ENCODE measurements around the gene HOPX.
"Not testable (repeated sequence)": the region's sequence is repeated elsewhere in the genome, so short reads cannot be mapped to it uniquely, and the experiment has no call there.

HOPX gene

GRCh38 chr4:56656346-56656643 is 24.8 kb downstream of the HOPX start:
- DNase-seq (ENCODE audit: insufficient read length, low spot score) (no peak), FAIRE-seq (no peak)

GRCh38 chr4:56655627-56656345 is 25.3 kb downstream of the HOPX start:
- FAIRE-seq (no peak), DNase-seq (ENCODE audit: insufficient read length, low spot score) (no peak)

GRCh38 chr4:56655209-56655626 is 25.9 kb downstream of the HOPX start:
- FAIRE-seq: no peak
- DNase-seq (ENCODE audit: insufficient read length, low spot score): no peak

GRCh38 chr4:56654238-56654632 is 26.9 kb downstream of the HOPX start:
- FAIRE-seq (no peak), DNase-seq (ENCODE audit: insufficient read length, low spot score) (no peak)

GRCh38 chr4:56653461-56654237 is 27.4 kb downstream of the HOPX start:
- no peak for FAIRE-seq

GRCh38 chr4:56652196-56652595 is 28.9 kb downstream of the HOPX start:
- DNase-seq (ENCODE audit: insufficient read length, low spot score) (no peak), FAIRE-seq (no peak)

More at GRCh38 chr4:56653461-56654237, 27.4 kb downstream of the HOPX start:
- no peak for DNase-seq (ENCODE audit: insufficient read length, low spot score)

- no peak for FAIRE-seq
Observed at GRCh38 chr4:56651056-56651350, 30.1 kb downstream of the HOPX start.

GRCh38 chr4:56650262-56651055 is 30.6 kb downstream of the HOPX start:
- DNase-seq (ENCODE audit: insufficient read length, low spot score) (no peak), FAIRE-seq (no peak)

More at GRCh38 chr4:56651056-56651350, 30.1 kb downstream of the HOPX start:
- DNase-seq (ENCODE audit: insufficient read length, low spot score): no peak

GRCh38 chr4:56649445-56650261 is 31.4 kb downstream of the HOPX start:
- FAIRE-seq: no peak

GRCh38 chr4:56648824-56649151 is 32.3 kb downstream of the HOPX start:
- FAIRE-seq (no peak), DNase-seq (ENCODE audit: insufficient read length, low spot score) (no peak)

More at GRCh38 chr4:56649445-56650261, 31.4 kb downstream of the HOPX start:
- no peak for DNase-seq (ENCODE audit: insufficient read length, low spot score)

- FAIRE-seq (no peak), DNase-seq (ENCODE audit: insufficient read length, low spot score) (no peak)
Observed at GRCh38 chr4:56648021-56648823, 32.9 kb downstream of the HOPX start.

- FAIRE-seq: no peak
- no peak for DNase-seq (ENCODE audit: insufficient read length, low spot score)
Observed at GRCh38 chr4:56646341-56646740, 34.8 kb downstream of the HOPX start.

- FAIRE-seq: no peak
- DNase-seq (ENCODE audit: insufficient read length, low spot score): no peak
Observed at GRCh38 chr4:56643596-56643995, 37.5 kb downstream of the HOPX start.

GRCh38 chr4:56641494-56642051 is 39.5 kb downstream of the HOPX start:
- FAIRE-seq (no peak), DNase-seq (ENCODE audit: insufficient read length, low spot score) (no peak)

GRCh38 chr4:56640621-56641493 is 40.2 kb downstream of the HOPX start:
- no peak for FAIRE-seq
- DNase-seq (ENCODE audit: insufficient read length, low spot score): no peak

GRCh38 chr4:56637791-56638190 is 43.3 kb downstream of the HOPX start:
- DNase-seq (ENCODE audit: insufficient read length, low spot score) (no peak), FAIRE-seq (no peak)

GRCh38 chr4:56637154-56637553 is 43.9 kb downstream of the HOPX start:
- FAIRE-seq: no peak
- DNase-seq (ENCODE audit: insufficient read length, low spot score): no peak

GRCh38 chr4:56634954-56635353 is 46.1 kb downstream of the HOPX start:
- not testable (repeated sequence) for DNase-seq (ENCODE audit: insufficient read length, low spot score); FAIRE-seq

GRCh38 chr4:56633486-56633885 is 47.6 kb downstream of the HOPX start:
- DNase-seq (ENCODE audit: insufficient read length, low spot score) (no peak), FAIRE-seq (no peak)
